Measurements from ENCODE around the gene RRP36.

Gene RRP36

DNA sequence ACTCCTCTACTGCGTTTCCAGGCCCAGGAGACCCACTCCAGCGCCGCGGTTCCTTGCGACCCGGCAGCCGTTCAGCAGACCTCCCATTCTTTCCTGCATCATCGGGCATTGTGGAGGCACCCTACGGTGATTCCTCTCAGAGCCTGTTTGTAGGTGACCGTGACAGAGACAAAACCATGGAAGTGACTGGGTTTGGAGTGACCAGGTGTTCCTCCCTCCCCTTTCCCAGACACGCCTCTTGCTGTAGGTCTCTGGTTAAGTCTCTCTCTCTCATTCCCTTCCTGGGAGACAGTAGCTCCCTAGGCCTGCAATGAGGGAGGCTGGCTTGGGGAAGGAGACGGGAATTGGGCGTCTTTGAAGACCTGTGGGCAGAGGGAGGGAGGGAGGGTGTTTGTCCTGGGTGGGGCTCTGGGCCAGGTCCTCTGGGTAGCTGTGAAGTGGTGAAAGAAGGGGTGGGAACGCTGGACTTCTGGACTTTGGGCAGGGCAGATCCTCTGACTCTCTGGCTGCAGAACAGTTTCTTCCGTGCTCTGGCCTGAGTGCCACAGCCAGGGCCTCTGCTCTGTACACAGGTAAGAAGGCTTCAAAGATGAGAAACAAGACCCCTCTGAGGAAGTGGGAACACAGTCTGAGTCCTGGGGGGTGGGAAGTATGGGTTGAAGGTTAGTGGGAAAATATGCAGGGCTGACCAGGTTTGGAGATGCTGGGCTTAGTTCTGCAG lies 38.8 kb downstream of the RRP36 start:
- peaks cover 5% of the 10 kb centered on the region for H3K4me1 ChIP-seq (ENCODE audit: insufficient read depth, low read length)
- H3K9me3 ChIP-seq (ENCODE audit: insufficient read depth, low read depth, low read length) = no peaks in the 10 kb centered on the region
- H3K36me3 ChIP-seq (ENCODE audit: insufficient read depth, low read depth, low read length) = peaks cover 23% of the 10 kb centered on the region
- H3K9ac ChIP-seq (ENCODE audit: low read depth, low read length) = peak overlapping the region; percentile 85; the same call in 1 of the 2 replicates
- no peaks in the 10 kb centered on the region for H3K27me3 ChIP-seq (ENCODE audit: insufficient read depth, low read length)
- H3K27ac ChIP-seq (ENCODE audit: low read length) = peak overlapping the region; percentile 59
- H3K4me3 ChIP-seq (ENCODE audit: low read length) = peak overlapping the region; percentile 97

DNA sequence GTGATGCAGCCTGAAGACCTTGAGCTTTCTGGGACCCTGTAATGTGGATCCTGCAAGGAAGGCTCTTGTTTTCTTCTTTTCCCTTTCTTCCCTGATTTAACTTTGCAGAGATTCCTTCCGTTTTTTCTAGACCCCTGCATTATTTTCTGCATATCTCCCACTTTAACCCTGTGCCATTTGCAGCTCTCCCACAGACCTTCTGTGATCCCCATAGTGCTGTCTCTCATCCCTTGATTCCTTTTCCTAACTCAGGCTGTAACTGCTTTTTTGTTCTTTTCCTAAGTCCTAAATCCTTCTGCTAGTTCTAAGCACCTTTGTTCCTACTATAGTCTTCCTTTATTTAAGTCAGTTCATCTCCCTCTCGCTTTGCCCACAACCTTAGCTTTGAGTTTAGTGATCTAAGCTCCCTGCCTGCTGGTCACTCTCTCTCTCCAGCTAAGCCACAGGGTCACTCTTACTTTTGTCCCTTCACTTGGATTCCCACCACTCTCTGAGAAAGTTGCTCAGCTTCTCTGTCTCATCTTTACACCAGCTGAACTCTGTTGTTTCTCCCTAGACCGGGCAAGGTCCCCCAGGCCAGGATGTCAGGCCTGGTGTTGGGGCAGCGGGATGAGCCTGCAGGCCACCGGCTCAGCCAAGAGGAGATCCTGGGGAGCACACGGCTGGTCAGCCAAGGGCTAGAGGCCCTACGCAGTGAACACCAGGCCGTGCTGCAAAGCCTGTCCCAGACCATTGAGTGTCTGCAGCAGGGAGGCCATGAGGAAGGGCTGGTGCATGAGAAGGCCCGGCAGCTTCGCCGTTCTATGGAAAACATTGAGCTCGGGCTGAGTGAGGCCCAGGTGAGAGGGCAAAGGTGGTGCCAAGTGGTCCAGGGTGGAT lies 39.6 kb downstream of the RRP36 start:
- Histone ChIP-seq H3K36me3 (ENCODE audit: insufficient read depth, low read depth, low read length) (peaks cover 20% of the 10 kb centered on the region), H3K9ac (ENCODE audit: low read depth, low read length) (no peak overlapping the region; the same call in 1 of the 2 replicates), H3K27ac (ENCODE audit: low read length) (no peak overlapping the region), H3K4me3 (ENCODE audit: low read length) (peak overlapping the region; percentile 97), H3K27me3 (ENCODE audit: insufficient read depth, low read length) (no peaks in the 10 kb centered on the region), H3K4me1 (ENCODE audit: insufficient read depth, low read length) (peaks cover 5% of the 10 kb centered on the region), H3K9me3 (ENCODE audit: insufficient read depth, low read depth, low read length) (no peaks in the 10 kb centered on the region)

DNA sequence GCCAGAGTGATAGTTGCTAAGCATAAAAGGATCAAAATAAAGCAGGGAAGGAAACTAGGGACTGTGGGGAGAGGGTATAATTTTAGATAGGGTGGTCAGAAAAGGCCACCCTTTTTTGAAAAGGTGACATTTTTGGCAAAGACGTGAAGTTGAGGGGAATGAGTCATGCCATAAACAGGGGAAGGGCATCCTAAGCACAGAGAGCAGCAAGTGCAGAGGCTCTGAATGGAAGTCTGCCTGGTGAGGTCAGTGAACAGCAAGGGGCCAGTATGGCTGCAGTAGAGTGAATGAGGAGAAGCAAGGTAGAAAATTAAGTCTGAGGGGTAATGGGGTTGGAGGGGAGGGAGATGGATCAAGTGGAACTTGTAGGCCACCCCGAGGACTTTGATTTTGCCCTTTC lies 40.4 kb downstream of the RRP36 start:
- peaks cover 5% of the 10 kb centered on the region for H3K4me1 ChIP-seq (ENCODE audit: insufficient read depth, low read length)
- H3K9me3 ChIP-seq (ENCODE audit: insufficient read depth, low read depth, low read length) = no peaks in the 10 kb centered on the region
- H3K27me3 ChIP-seq (ENCODE audit: insufficient read depth, low read length) = no peaks in the 10 kb centered on the region
- H3K4me3 ChIP-seq (ENCODE audit: low read length) = no peak overlapping the region
- peaks cover 23% of the 10 kb centered on the region for H3K36me3 ChIP-seq (ENCODE audit: insufficient read depth, low read depth, low read length)
- no peak overlapping the region for H3K9ac ChIP-seq (ENCODE audit: low read depth, low read length)
- no peak overlapping the region for H3K27ac ChIP-seq (ENCODE audit: low read length)

DNA sequence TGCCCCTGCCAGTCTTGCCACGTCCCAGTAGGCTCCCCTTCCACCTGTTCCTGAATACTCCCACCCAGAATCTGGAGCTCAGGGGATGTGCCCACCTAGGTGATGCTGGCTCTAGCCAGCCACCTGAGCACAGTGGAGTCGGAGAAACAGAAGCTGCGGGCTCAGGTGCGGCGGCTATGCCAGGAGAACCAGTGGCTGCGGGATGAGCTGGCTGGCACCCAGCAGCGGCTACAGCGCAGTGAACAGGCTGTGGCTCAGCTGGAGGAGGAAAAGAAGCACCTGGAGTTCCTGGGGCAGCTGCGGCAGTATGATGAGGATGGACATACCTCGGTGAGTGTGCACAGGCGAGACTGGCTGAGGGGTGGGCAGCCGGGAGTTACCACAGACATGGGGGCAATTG lies 41.4 kb downstream of the RRP36 start:
- H3K27ac ChIP-seq (ENCODE audit: low read length) = no peak overlapping the region
- H3K27me3 ChIP-seq (ENCODE audit: insufficient read depth, low read length) = no peaks in the 10 kb centered on the region
- H3K36me3 ChIP-seq (ENCODE audit: insufficient read depth, low read depth, low read length) = peaks cover 20% of the 10 kb centered on the region
- H3K4me1 ChIP-seq (ENCODE audit: insufficient read depth, low read length) = peaks cover 5% of the 10 kb centered on the region
- no peak overlapping the region for H3K4me3 ChIP-seq (ENCODE audit: low read length)
- no peak overlapping the region for H3K9ac ChIP-seq (ENCODE audit: low read depth, low read length)
- H3K9me3 ChIP-seq (ENCODE audit: insufficient read depth, low read depth, low read length) = no peaks in the 10 kb centered on the region

DNA sequence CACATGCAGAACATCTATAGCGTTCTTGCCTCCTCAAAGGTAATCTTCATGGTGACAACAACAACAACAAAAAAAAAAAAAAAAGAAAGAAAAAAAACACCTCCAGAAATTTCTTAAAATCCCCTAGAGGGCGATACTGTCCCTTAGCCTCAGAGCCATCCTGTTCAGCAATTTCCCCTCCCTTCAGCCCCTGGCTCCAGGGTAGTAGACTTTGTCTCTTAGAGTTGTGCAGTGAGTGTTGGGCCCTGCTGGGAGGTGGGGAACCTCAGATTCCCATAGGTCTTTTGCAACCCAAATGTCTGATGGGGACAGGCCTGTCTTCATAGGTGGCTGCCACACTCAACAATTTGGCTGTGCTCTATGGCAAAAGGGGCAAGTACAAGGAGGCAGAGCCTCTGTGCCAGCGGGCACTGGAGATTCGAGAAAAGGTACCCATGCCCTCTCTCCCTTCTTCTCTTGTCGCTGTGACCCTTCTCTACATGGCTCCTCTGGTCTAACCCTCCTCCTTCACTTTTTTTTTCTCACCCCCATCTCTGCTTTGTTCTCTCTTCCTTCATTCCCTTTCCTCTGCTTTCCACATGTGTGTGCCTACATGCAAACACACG lies 48.7 kb downstream of the RRP36 start:
- peaks cover 25% of the 10 kb centered on the region; the same call in 1 of the 2 replicates for H3K36me3 ChIP-seq (ENCODE audit: insufficient read depth, low read depth, low read length)
- H3K9me3 ChIP-seq (ENCODE audit: insufficient read depth, low read depth, low read length) = no peaks in the 10 kb centered on the region
- H3K27me3 ChIP-seq (ENCODE audit: insufficient read depth, low read length) = no peaks in the 10 kb centered on the region
- no peak overlapping the region for H3K9ac ChIP-seq (ENCODE audit: low read depth, low read length)
- no peak overlapping the region for H3K4me3 ChIP-seq (ENCODE audit: low read length)
- H3K27ac ChIP-seq (ENCODE audit: low read length) = no peak overlapping the region
- H3K4me1 ChIP-seq (ENCODE audit: insufficient read depth, low read length) = peaks cover 9% of the 10 kb centered on the region

DNA sequence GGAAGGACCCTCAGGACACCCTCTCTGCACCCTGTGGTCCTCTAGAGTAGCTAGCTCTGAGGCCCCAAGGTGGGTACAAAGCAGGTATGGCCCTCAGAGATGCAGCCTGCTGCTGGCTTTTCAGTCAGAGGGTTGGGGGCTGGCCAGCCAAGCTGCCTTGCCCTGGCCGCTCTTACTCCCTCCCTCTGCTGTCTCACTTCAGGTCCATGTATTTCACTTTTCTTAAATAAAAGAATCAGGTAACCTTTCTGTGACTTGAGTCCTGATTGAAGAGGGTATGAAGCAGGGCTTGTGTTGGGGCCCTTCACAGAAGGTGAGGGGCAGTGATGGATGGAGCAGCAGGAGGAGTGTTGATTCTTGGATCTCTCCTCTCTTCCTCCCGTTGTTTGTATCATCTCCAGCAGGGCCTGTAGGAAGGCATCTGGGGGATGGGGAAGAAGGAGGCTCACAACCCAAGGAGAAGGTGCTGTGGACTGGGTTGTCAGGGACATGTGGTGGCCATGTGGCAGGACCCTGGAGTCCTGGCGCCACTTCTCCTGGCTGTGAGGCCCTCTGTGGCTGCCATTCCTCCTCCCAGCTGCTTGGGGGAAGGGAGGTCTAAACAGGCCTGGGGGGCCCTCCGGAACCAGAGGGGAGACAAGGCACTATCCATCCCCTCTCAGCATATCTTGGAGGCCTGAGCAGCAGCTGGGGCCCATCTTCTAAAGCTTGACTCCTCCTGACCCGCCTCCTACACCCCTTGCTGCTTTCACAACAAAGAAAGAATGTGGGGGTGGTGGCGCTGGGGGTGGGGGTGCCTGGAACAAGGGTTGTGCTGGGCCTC lies 53.6 kb downstream of the RRP36 start:
- H3K27me3 ChIP-seq (ENCODE audit: insufficient read depth, low read length) = no peaks in the 10 kb centered on the region
- peak overlapping the region; percentile 86 for H3K4me3 ChIP-seq (ENCODE audit: low read length)
- H3K9ac ChIP-seq (ENCODE audit: low read depth, low read length) = peak overlapping the region; percentile 76; the same call in 1 of the 2 replicates
- H3K36me3 ChIP-seq (ENCODE audit: insufficient read depth, low read depth, low read length) = 0 out of 2 replicates have a peak, but pooled peaks cover 12% of the 10 kb centered on the region
- H3K4me1 ChIP-seq (ENCODE audit: insufficient read depth, low read length) = peaks cover 27% of the 10 kb centered on the region
- H3K9me3 ChIP-seq (ENCODE audit: insufficient read depth, low read depth, low read length) = no peaks in the 10 kb centered on the region
- peak overlapping the region; percentile 46 for H3K27ac ChIP-seq (ENCODE audit: low read length)

DNA sequence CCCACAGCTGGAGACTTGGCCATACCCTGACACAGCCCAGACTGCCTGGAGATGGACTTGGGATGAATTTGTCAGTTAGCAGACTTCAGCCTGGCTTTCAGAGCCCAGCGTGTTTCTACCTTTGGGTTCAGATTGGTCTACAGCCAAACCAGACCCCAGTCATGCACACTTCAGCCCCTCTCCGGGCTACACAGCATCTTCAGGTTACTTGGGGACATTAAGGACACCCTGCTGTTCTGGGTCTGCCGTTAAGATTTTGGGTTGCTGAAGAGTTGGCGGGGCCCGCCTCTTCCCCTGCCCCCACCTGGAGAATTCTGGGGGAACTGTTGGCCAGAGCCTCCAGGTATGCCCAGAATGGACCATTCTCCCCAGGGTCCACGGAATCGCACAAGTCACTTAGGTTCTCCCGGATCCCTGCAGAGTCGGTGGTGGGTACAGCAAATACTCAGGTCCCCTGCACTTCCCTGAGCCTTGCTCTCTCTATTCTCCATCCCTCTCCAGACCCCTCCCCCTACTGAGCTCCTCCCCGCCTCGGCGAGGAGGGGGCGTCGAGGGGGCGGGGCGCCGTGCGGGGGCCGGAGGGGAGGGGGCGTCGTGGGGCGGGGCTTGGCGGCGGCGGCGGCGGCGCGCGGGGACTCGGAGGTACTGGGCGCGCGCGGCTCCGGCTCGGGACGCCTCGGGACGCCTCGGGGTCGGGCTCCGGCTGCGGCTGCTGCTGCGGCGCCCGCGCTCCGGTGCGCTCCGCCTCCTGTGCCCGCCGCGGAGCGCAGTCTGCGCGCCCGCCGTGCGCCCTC lies 54.4 kb downstream of the RRP36 start, which contains the start of gene PTK7:
TSS of gene PTK7 (plus strand) at position 645 of the 794 bp plus-strand sequence. CDS start 175 bp downstream, outside the sequence.
- H3K27ac ChIP-seq (ENCODE audit: low read length) = peak within 1 kb of the TSS; percentile 46
- H3K4me3 ChIP-seq (ENCODE audit: low read length) = peak within 1 kb of the TSS; percentile 86
- H3K36me3 ChIP-seq (ENCODE audit: insufficient read depth, low read depth, low read length) = peaks cover 14% of the 10 kb centered on the region; the same call in 1 of the 2 replicates

DNA sequence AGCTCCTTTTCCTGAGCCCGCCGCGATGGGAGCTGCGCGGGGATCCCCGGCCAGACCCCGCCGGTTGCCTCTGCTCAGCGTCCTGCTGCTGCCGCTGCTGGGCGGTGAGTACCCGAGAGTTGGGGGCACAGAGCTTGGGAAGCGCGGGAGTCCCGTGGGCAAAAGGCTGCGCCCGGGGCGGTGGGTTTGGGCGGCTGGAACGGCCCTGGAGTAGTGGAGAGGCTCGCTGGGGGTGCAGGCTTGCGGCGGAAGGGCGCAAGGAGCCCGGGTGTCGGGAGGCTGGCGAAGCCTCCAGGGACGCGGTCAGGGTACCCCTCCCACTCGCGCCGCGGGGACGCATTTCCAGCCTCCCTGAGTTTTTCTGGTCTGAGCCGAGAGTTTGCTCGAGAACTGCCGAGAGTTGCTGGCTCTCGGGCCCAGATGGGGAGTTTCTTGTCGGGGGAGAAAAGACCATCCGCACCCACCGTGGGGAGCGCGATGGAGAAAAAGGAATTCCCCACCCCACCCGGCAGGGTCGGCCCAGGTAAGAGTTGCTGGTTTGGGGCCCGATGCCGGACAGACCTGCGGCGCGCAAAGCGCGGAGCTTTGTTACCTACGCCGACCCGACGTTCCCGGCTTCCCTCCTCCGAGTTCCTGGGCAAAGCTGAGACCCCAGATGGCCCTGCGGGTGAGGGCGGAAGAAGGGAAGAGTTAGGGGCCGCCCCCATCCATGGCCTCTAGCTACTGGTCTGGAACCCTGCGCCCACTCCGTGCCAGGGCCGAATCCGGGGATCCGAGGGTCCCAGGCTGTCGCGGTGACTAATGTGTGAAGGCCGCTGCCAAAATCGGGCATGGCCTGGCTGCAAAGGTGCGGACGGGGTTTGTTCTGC lies 55.3 kb downstream of the RRP36 start:
- Histone ChIP-seq H3K9me3 (ENCODE audit: insufficient read depth, low read depth, low read length) (no peaks in the 10 kb centered on the region), H3K27ac (ENCODE audit: low read length) (no peak overlapping the region), H3K4me1 (ENCODE audit: insufficient read depth, low read length) (peaks cover 27% of the 10 kb centered on the region)

More for the DNA sequence above, 54.4 kb downstream of the RRP36 start, which contains the start of gene PTK7:
- Histone ChIP-seq H3K4me1 (ENCODE audit: insufficient read depth, low read length) (peaks cover 27% of the 10 kb centered on the region), H3K9ac (ENCODE audit: low read depth, low read length) (peak within 1 kb of the TSS; percentile 92), H3K27me3 (ENCODE audit: insufficient read depth, low read length) (no peaks in the 10 kb centered on the region), H3K9me3 (ENCODE audit: insufficient read depth, low read depth, low read length) (no peaks in the 10 kb centered on the region)

DNA sequence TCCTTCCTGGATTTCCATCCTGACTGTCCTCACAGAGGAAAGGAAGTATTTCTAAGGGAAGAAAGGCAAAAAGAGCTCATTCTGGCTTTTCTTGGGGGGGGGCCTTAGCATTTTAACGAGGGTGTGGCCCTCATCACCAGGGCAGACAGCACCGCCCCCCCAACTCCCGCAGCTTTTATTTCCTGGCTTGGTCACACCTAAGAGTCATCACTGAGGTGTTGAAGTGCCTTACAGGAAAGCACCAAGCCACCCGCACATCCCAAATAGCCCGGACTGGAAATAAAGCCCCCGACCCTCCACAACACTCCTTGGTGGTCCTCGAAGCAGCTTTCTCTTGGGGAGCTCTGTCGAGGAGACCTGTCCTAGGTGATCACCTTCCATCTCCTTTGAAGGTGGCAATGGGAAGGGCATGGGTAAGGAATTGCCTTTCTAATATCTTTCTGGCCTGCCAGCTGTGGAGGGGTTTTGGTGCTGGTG lies 55.9 kb downstream of the RRP36 start:
- Histone ChIP-seq H3K27ac (ENCODE audit: low read length) (no peak overlapping the region), H3K4me1 (ENCODE audit: insufficient read depth, low read length) (peaks cover 27% of the 10 kb centered on the region), H3K27me3 (ENCODE audit: insufficient read depth, low read length) (no peaks in the 10 kb centered on the region), H3K9ac (ENCODE audit: low read depth, low read length) (peak overlapping the region; percentile 92; the same call in 1 of the 2 replicates), H3K36me3 (ENCODE audit: insufficient read depth, low read depth, low read length) (peaks cover 18% of the 10 kb centered on the region; the same call in 1 of the 2 replicates), H3K9me3 (ENCODE audit: insufficient read depth, low read depth, low read length) (no peaks in the 10 kb centered on the region), H3K4me3 (ENCODE audit: low read length) (peak overlapping the region; percentile 85)

More for the DNA sequence above, 55.3 kb downstream of the RRP36 start:
- peak overlapping the region; percentile 92 for H3K9ac ChIP-seq (ENCODE audit: low read depth, low read length)
- H3K4me3 ChIP-seq (ENCODE audit: low read length) = peak overlapping the region; percentile 85
- peaks cover 18% of the 10 kb centered on the region; the same call in 1 of the 2 replicates for H3K36me3 ChIP-seq (ENCODE audit: insufficient read depth, low read depth, low read length)
- H3K27me3 ChIP-seq (ENCODE audit: insufficient read depth, low read length) = no peaks in the 10 kb centered on the region

All from iPS-20b (cell line).